Mucosa of stomach (tissue), 1 donor: ENCODE measurements around the gene PARD6G.
"Not testable (repeated sequence)": the region's sequence is repeated elsewhere in the genome, so short reads cannot be mapped to it uniquely, and the experiment has no call there.

Experiments
- H3K27me3 ChIP-seq: one replicate; pipeline ENCODE4 v1.7.0; 2013; ENCODE audit warnings: mild to moderate bottlenecking, low read length; ENCODE audit not compliant: control insufficient read depth, insufficient read depth
- H3K36me3 ChIP-seq: one replicate; pipeline ENCODE4 v1.7.0; 2013; ENCODE audit warnings: low read length; ENCODE audit not compliant: control insufficient read depth, insufficient read depth
- H3K4me1 ChIP-seq: one replicate; pipeline ENCODE4 v1.7.0; 2013; ENCODE audit warnings: mild to moderate bottlenecking, low read length; ENCODE audit not compliant: control insufficient read depth, insufficient read depth
- H3K4me3 ChIP-seq: one replicate; pipeline ENCODE4 v1.7.0; 2013; ENCODE audit warnings: low read length
- H3K9ac ChIP-seq: one replicate; pipeline ENCODE4 v1.7.0; 2013; ENCODE audit warnings: mild to moderate bottlenecking, low read length, moderate library complexity
- H3K9me3 ChIP-seq: one replicate; pipeline ENCODE4 v1.7.0; 2013; ENCODE audit warnings: mild to moderate bottlenecking, low read length, moderate library complexity; ENCODE audit not compliant: control insufficient read depth
- donor health status: Pancreatic carcinoma.

The PARD6G gene

DNA sequence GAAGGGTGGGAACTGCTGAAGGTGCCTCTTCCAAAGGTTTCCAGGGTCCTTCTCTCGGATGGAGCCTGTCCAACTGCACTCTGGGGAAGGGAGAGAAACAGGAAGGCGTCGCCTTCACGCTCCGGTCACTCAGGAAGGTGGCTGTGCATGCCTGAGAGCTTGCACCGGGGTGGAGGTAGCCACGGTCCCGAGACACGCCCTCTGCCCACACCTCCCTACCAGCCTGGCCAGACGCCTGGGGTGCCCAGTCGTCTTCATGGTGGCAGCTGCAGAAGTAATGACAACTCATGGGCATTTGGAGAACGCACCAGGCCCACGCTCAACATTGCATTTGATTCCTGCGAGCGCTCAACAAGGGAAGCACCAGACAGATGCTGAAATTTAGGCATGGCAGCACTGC lies 78.3 kb downstream of the PARD6G start:
- H3K36me3 ChIP-seq = no peaks in the 10 kb centered on the region
- H3K9ac ChIP-seq = no peak overlapping the region
- H3K9me3 ChIP-seq = no peaks in the 10 kb centered on the region
- H3K27me3 ChIP-seq = peaks cover 3% of the 10 kb centered on the region
- H3K4me3 ChIP-seq = no peak overlapping the region
- peaks cover 8% of the 10 kb centered on the region for H3K4me1 ChIP-seq

DNA sequence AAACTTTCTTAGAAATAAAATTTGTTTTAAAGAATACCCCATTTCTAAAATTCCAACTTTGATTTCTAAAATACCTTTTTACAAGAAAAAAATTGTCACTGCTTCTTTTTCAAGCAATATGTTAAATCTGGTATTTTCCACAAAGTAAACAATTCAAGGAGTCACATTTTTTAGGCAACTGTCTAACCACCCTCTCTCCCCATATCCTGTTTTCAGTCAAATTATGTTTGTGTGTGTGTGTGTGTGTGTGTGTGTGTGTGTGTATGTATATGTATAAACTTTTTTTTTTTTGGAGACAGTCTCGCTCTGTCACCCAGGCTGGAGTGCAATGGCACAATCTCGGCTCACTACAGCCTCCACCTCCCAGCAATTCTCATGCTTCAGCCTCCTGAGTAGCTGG lies 79.0 kb downstream of the PARD6G start:
- Histone ChIP-seq H3K9me3 (no peaks in the 10 kb centered on the region), H3K27me3 (peaks cover 3% of the 10 kb centered on the region), H3K4me1 (peaks cover 8% of the 10 kb centered on the region), H3K36me3 (no peaks in the 10 kb centered on the region), H3K4me3 (no peak overlapping the region), H3K9ac (no peak overlapping the region)

- no peaks in the 10 kb centered on the region for H3K36me3 ChIP-seq
- peaks cover 8% of the 10 kb centered on the region for H3K4me1 ChIP-seq
- peaks cover 3% of the 10 kb centered on the region for H3K27me3 ChIP-seq
- H3K9ac ChIP-seq = no peak overlapping the region
- no peak overlapping the region for H3K4me3 ChIP-seq
- H3K9me3 ChIP-seq = no peaks in the 10 kb centered on the region
Observed at GRCh38 chr18:80167931-80168330, 79.4 kb downstream of the PARD6G start.

- peaks cover 8% of the 10 kb centered on the region for H3K4me1 ChIP-seq
- H3K9me3 ChIP-seq = no peaks in the 10 kb centered on the region
- no peaks in the 10 kb centered on the region for H3K36me3 ChIP-seq
- no peak overlapping the region for H3K9ac ChIP-seq
- no peak overlapping the region for H3K4me3 ChIP-seq
- H3K27me3 ChIP-seq = peaks cover 3% of the 10 kb centered on the region
Observed at GRCh38 chr18:80167331-80167730, 80.0 kb downstream of the PARD6G start.

- Histone ChIP-seq H3K27me3 (peaks cover 3% of the 10 kb centered on the region), H3K9ac (no peak overlapping the region), H3K4me1 (peaks cover 8% of the 10 kb centered on the region), H3K9me3 (no peaks in the 10 kb centered on the region), H3K36me3 (no peaks in the 10 kb centered on the region), H3K4me3 (no peak overlapping the region)
Observed at GRCh38 chr18:80166725-80167124, 80.6 kb downstream of the PARD6G start.

DNA sequence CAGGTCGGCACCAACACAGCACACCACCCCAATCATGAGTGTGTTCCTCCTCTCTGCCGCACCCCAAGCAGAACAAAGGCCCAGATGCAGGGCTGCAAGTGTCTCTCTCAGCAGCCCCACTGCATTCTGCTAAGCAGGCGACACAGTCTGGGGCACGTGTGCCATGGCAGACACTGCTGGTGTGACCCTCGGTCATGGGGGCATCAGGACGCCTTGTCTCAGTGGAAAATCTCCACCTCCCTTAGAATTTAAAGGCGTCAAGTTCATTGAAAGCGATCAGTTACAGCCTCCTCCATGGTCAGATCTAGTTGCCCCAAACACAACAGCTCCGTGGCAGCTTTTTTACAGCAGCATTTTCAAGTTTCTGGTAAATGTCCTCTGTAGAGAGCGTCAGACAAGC lies 81.1 kb downstream of the PARD6G start:
- no peak overlapping the region for H3K9ac ChIP-seq
- no peaks in the 10 kb centered on the region for H3K36me3 ChIP-seq
- H3K4me3 ChIP-seq = no peak overlapping the region
- H3K27me3 ChIP-seq = no peaks in the 10 kb centered on the region
- no peaks in the 10 kb centered on the region for H3K9me3 ChIP-seq
- peaks cover 4% of the 10 kb centered on the region for H3K4me1 ChIP-seq

- H3K4me1 ChIP-seq, H3K27me3 ChIP-seq: not testable (repeated sequence)
Observed at GRCh38 chr18:80164727-80165355, 82.5 kb downstream of the PARD6G start.

DNA sequence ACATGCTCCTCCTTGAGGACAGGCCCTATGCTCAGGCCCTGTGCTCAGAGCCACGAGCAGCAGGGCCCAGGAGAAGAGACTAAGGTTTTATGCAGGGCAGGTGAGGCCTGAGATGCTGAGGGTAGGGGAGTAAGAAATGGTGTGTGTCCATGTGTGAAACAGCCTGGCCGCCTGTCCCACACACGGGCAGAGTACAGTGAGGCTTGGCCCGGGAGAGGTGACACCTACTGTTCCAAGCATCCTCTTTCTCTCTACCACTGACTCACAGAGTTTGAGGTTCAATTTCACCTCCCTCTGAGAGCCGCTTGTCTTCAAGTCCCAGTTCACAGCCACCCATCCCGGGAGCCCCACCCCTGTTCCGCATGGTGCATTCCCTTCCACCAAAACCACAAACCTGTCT lies 84.1 kb downstream of the PARD6G start:
- H3K36me3 ChIP-seq = no peaks in the 10 kb centered on the region
- no peak overlapping the region for H3K9ac ChIP-seq
- H3K27me3 ChIP-seq = no peaks in the 10 kb centered on the region
- H3K9me3 ChIP-seq = no peaks in the 10 kb centered on the region
- no peaks in the 10 kb centered on the region for H3K4me1 ChIP-seq
- H3K4me3 ChIP-seq = no peak overlapping the region

More at GRCh38 chr18:80164727-80165355, 82.5 kb downstream of the PARD6G start:
- H3K36me3 ChIP-seq, H3K9me3 ChIP-seq, H3K9ac ChIP-seq, H3K4me3 ChIP-seq: not testable (repeated sequence)

DNA sequence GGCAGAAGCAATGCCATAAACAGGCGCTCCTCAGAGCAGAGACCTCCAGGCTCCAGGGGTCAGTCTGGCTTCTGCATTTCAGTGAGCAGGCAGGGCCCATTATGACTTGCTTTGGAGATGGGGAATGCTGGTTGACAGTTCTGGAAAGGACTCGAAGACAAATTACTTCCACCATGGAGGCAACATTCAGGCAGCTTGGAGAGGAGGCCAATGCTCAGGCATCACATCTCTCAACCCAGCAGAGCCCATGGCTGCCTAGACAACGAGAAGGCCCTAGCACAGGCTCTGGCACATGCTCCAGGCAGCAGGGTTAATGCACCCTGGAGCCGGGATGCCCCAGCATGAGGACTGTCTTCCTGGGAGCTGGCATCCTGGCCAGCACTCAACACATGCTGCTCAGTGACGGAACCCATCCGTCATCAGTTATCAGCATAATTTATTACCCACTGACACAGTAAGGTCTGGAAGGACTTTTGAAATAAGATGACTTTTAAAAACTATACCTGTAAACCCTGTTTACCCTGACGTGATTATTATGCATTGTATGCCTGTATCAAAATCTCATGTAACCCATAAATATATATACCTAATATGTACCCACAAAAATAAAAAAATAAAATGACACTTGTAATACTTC lies 85.4 kb downstream of the PARD6G start:
- no peaks in the 10 kb centered on the region for H3K9me3 ChIP-seq
- H3K36me3 ChIP-seq = no peaks in the 10 kb centered on the region
- H3K4me3 ChIP-seq = no peak overlapping the region
- H3K27me3 ChIP-seq = no peaks in the 10 kb centered on the region
- H3K4me1 ChIP-seq = no peaks in the 10 kb centered on the region
- no peak overlapping the region for H3K9ac ChIP-seq

DNA sequence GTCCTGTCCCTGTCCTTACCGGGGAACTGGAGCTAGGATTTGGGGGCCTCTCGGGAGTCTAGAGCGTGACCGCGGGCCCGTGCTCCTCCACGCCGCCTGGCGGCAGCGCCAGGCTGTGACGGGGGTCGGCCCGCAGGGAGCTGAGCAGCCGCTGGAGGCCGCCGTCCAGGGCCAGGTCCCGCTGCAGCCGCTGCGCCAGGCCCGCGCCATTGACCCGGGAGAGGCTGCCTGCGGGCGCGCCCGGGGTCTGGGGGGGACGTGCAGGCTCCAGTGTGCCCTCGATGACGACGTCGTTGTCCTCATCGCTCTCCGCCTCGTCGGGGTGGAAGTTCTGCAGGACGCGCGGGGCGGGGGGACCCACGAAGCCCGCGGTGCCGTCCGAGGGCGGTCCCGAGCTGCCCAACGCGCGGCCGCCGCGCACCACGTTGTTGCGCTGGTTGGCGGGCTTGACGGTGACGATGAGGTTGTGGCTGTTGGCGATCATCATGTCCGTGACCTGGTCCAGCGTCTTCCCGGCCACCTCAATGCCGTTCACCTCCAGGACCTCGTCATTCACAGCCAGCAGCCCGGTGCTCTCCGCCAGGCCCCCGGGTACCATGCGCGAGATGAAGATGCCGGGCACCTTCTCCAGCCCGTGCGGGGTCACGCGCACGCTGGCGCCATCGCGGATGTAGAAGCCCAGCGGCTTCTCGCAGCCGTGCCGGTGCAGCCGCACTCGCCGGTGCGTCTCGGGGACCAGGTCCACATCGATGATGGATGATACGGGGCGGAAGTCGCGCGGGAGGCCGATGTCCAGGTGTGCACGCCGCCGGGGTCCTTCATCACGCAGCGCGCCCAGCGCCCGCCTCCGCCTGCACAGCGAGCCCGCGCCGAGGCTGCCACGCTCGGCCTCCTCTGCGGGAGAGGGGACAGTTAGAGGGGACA lies 87.3 kb downstream of the PARD6G start:
- Histone ChIP-seq H3K36me3 (no peaks in the 10 kb centered on the region), H3K9me3 (no peaks in the 10 kb centered on the region), H3K27me3 (no peaks in the 10 kb centered on the region), H3K4me3 (no peak overlapping the region), H3K9ac (no peak overlapping the region), H3K4me1 (no peaks in the 10 kb centered on the region)

DNA sequence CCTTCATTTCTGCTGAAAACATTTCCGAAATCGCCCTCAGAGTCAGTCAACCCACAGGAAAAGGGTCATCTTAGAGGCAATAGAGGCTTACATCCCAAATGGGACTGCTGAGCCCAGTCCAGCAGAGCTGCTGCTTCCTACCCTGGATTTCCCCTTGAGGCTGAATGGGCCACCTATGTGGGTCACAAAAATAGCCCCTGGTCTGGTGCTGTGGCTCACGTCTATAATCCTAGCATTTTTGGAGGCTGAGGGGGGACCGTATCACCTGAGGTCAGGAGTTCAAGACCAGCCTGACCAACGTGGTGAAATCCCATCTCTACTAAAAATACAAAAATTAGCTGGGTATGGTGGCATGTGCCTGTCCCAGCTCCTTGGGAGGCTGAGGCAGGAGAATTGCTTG lies 88.9 kb downstream of the PARD6G start:
- Histone ChIP-seq H3K9me3 (no peaks in the 10 kb centered on the region), H3K4me1 (no peaks in the 10 kb centered on the region), H3K36me3 (no peaks in the 10 kb centered on the region), H3K27me3 (no peaks in the 10 kb centered on the region), H3K9ac (no peak overlapping the region), H3K4me3 (no peak overlapping the region)

- Histone ChIP-seq H3K4me3 (no peak overlapping the region), H3K9me3 (no peaks in the 10 kb centered on the region), H3K9ac (no peak overlapping the region)
Observed at GRCh38 chr18:80157708-80158343, 89.5 kb downstream of the PARD6G start.

More at GRCh38 chr18:80157708-80158343, 89.5 kb downstream of the PARD6G start:
- H3K4me1 ChIP-seq = no peaks in the 10 kb centered on the region
- H3K27me3 ChIP-seq = no peaks in the 10 kb centered on the region
- H3K36me3 ChIP-seq = no peaks in the 10 kb centered on the region
